Ammon's horn (tissue), 1 donor: ENCODE results near the gene IPO13.

Experiments used
- DNase-seq: peaks from one replicate; pipeline ENCODE4 v3.0.0-alpha.2; 2016; ENCODE audit warnings: low spot score

Gene IPO13, protein sequence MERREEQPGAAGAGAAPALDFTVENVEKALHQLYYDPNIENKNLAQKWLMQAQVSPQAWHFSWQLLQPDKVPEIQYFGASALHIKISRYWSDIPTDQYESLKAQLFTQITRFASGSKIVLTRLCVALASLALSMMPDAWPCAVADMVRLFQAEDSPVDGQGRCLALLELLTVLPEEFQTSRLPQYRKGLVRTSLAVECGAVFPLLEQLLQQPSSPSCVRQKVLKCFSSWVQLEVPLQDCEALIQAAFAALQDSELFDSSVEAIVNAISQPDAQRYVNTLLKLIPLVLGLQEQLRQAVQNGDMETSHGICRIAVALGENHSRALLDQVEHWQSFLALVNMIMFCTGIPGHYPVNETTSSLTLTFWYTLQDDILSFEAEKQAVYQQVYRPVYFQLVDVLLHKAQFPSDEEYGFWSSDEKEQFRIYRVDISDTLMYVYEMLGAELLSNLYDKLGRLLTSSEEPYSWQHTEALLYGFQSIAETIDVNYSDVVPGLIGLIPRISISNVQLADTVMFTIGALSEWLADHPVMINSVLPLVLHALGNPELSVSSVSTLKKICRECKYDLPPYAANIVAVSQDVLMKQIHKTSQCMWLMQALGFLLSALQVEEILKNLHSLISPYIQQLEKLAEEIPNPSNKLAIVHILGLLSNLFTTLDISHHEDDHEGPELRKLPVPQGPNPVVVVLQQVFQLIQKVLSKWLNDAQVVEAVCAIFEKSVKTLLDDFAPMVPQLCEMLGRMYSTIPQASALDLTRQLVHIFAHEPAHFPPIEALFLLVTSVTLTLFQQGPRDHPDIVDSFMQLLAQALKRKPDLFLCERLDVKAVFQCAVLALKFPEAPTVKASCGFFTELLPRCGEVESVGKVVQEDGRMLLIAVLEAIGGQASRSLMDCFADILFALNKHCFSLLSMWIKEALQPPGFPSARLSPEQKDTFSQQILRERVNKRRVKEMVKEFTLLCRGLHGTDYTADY

DNA sequence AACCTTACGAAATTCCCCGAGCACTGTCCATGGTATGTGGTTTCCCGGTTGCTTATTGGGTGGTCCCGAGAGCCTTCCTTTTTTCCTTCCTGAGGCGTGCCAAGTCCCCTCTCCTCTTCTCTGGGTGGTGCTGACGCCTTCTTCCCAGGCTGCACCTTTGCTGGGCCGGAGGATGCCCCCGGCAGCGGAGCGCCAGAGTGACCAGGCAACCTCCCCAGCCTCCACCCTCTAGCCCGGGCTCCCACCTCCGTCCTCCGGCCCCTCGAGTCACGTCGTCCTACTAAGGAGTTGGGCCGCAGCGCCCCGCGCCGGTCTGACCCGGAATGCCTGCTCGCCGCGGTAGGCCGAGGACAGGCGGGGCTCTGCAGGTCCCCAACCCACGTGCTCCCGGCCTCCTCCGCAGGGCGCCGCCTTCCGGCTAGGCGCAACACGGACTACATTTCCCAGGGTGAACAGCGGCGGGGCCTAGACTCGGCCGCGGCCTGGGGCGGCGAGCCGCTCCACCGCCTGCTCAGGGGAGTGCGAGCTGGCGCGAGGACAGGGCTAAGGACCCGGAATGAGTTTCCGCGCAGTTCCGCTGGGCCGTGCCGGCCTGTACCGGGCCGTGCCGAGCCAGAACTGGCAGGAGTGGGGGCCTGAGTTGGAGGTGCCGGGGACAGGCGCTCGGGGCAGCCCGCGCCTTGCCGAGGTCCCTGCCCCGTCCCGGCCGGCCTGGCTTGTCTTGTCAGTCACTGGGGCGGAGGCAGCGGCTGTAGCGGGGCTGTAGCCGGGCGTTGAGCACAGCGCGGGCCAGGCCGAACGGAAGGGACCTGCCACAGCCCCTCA, at the start of gene IPO13:
TSS of gene IPO13 (plus strand) at position 715 of the 825 bp plus-strand sequence. CDS start 651 bp downstream, outside the sequence.
- peak; percentile 98 for DNase-seq

DNA sequence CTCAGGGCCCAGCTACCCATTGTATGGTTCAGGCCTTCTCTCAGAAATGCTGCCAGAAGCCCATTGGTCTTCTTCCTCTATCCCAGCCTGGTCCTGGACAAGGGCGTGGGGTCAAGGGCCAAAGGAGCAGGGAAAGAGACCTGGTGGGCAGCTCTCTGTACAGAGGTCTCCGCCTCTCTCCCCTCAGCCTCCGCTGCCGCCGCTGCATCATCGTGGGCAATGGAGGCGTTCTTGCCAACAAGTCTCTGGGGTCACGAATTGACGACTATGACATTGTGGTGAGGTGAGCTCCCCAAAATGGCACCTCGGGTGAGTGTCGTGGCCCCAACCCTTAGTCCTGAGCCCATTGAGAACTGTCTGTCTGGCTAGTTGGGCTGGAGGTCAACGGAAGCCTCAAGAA, 47.8 kb upstream of the IPO13 start:
- DNase-seq, result no peak

DNA sequence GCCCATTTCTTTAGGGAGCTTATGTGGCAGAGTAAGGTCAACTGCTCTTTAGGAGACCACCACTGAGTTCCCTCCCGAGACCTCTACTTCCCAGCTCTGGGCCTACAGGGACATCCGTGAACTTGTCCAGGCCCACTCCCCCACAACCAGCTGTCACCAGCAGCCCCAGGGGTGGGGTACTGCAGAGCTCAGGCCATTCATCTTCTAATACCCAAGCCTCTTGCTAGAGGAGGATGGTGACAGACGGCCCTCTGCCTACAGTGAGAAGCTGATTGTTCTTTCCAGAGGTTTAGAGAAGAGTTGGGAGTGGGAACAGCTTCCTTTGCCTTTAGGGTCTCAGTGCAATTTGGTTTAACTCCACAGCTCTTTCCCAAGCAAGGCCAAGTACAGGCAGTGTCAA, 46.4 kb upstream of the IPO13 start:
- DNase-seq, result no peak

DNA sequence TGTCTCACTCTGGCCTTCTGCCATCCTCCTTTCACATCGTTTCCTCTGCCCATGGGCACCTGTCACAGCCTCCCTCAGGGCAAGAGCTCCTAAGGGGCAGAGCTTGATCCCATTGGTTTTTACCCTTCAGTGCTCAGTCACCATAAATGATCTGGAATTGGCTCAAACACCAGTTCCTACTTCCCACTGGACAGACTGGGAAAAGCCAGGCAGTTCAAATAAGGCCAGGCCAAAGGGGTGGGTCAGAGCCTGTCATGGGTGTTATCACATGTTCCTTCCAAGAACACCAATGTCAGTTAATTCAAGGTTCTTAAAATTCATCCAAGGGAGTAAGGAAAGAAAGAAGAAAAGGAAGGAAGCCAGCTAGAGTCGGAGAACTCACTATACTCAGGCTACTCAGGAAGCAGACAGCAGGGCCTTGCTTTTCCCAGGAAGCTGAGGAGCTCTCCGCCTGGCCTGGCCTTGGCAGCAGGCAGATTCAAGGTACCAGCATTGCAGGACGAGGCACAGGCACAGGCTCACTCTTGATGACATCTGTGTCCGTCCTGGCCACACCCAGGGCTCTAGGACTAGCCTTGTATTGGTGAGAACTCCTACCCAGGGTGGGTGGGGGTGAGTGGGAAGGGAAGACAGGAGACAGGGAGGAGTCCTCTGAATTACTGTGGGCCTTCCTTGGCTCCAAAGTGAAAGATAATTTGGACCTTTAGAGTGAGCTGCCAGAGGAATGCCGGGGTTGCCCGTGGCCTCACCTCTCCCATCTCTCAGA, 45.4 kb upstream of the IPO13 start:
- DNase-seq, result no peak

DNA sequence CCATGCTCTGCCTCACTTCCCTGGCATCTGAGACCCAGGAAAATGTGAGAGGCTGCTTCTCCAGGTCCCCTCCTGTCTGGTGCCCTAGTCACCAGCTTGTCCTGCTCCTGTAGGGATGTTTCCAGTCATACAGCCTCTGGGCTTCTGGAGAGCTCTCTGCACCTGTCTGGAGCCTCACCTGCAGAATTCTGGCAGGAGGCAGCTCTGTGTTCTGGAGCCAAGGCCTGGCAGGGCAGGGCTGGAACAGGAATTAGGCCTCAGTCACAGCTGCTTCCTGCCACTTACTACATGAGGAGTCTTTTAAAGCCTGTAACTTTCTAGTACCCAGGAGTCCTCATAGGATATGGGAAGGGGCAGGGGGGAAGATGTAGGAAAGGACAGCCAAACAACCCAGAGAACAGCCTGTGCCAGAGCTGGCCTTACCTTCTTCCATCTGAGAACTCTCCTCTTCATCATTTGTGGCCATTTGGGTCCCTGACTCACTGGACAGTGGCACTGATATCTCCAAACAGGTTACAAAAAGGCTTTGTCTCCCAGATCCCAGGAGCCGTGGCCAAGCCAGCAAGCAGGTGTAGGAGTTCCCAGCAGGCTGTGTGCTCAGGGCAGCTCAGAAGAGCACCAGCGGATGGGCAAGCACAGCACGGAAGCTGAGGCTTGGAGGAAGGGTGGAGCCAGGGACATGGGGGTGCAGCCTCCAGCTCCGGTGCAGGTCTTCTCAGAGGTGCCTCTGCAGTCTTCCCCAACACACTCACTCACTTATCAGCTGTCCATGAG, 44.5 kb upstream of the IPO13 start:
- no peak for DNase-seq

DNA sequence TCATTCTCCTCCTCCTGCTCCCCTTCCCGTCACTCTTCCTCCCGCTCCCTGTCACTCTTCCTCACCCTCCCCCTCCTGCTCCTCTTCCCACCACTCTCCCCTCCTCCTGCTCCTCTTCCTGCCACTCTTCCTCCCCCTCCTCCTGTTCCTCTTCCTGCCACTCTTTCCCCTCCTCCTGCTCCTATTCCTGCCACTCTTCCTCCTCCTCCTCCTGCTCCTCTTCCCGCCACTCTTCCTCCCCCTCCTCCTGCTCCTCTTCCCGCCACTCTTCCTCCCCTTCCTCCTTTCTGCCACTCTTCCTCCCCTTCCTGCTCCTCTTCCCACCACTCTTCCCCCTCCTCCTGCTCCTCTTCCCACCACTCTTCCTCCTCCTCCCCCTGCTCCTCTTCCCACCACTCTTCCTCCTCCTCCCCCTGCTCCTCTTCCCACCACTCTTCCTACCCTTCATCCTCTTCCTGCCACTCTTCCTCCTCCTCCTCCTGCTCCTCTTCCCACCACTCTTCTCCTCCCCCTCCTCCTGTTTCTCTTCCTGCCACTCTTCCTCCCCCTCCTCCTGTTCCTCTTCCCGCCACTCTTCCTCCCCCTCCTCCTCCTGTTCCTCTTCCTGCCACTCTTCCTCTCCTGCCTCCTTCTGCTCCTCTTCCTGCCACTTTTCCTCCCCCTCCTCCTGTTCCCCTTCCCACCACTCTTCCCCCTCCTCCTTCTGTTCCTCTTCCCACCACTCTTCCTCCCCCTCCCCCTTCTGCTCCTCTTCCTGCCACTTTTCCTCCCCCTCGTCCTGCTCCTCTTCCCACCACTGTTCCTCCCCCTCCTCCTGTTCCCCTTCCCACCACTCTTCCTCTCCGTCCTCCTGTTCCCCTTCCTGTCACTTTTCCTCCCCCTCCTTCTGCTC, 41.8 kb upstream of the IPO13 start:
- no peak for DNase-seq

DNA sequence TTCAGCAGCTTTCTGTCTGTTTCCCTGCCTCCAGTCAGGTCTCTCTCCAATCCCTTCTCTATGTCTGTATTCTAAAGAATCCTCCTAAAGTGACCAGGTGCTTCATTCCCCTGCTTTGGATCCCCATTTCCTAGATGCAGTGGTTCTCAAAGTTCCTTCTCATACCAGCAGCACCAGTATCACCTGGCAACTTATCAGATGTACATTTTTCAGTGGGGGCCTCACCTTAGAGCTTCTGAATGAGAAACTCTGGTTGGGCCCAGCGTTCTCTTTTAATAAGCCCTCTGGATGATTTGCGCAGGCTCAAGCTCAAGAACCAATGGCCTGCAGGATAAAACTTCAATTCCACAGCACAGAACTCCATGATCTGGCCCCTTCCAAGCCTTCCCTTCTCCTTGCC, 38.5 kb upstream of the IPO13 start:
- DNase-seq, result no peak

DNA sequence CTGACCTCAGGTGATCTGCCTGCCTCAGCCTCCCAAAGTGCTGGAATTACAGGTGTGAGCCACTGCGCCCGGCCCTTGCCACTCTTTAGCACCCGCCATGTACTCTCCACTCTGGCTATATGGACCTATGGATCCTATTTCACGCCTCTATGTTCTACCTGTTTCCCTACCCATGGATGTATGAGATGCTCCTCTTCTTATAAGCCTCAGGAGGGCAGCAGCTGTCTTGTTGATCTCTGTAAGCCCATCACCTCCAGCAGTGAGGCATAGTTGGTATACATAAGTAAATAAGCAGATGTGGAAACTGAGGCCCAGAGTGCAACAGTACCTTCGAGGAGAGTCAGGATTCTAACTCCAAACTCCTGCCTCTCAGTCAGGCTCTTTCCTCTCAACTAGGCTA, 37.9 kb upstream of the IPO13 start:
- DNase-seq, result no peak

DNA sequence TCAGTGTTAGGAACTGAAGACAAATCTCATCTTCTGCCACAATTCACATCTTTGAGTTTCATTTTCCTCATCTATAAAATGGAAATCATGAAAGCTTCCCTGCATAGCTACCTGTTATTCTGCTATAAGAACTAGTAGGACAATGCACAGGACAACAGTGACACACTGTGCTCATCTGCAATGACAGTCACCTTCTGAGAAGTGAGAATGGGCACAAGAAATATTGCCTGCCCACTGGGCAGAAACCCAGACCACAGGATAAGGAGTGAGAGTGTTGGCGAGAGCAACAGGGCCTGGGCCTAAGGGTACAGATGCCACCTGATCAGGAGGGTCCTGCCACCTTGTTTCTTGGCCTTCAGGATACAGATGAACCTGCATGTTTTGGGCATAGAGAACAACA, 36.4 kb upstream of the IPO13 start:
- no peak for DNase-seq

DNA sequence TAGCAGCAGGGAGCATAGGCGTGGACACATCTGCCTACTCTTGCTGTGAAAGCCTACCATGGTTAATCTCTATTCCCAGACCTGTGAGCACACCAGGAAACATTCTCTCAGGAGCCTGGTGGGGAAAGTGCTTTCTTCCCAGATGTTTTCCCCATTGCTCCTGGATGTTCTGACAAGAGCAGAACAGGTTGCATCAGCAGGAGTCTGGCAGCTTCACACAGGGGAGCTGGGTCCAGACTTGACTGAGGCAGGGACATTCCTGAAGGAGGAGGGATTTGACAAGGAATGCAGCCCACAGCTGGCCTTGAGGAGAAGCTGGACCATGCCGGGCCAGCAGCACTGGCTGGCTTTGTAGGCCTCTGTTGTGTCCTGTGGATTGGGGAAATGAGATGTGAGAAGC, 34.1 kb upstream of the IPO13 start:
- DNase-seq, result no peak

DNA sequence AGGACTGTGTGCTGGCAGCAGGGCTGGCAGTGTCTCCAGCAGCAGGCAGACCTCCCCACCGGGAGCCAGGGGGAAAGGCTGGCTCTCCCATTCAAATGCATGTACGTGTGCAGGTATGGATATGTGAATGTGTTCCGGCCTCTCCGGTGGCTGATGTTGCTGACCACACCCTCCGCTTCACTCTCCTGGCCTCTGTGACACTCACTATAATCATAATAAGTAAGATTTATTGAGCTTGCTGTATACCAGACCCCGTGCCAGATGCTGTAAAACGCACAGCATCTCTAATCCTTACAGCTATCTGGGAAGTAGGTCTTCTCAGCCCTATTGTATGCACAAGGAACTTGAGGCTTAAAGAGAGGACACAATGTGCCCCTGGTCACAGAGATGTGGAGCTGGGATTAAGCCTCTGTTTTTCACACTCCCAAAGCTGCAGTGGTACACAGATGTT, 33.7 kb upstream of the IPO13 start:
- DNase-seq, result no peak

DNA sequence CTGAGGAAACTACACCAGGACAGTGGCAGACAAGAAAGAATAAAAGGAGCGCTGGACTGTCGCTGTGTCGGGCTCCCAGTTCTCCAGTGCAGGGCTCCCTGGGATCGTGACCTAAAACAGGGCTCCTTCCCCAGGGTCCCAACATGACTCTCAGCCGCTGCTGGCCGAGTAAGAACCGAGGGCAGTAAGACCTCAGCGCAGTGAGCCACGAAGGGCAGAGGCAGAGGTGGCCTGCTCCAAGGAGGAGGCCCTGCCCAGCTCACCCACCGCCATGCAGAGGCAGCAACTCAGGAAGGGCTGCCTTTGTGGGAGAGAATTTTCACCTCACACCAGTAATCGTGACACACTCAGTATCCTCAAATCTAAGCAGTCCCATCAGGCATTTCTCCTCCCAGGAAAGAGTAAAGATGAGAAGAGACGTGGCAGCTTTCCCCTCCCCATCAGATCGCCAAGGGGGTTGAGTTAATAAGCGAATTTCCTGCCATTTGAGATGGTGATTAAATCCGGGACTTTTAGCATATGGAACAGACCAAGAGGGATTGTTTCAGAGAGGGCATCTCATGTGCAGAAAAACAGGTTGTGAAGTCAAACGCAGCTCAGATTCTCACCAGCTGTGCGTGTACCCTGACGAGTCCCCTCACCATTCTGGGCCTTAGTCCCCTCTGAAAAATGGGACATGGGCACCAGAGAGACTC, 32.9 kb upstream of the IPO13 start:
- no peak for DNase-seq

DNA sequence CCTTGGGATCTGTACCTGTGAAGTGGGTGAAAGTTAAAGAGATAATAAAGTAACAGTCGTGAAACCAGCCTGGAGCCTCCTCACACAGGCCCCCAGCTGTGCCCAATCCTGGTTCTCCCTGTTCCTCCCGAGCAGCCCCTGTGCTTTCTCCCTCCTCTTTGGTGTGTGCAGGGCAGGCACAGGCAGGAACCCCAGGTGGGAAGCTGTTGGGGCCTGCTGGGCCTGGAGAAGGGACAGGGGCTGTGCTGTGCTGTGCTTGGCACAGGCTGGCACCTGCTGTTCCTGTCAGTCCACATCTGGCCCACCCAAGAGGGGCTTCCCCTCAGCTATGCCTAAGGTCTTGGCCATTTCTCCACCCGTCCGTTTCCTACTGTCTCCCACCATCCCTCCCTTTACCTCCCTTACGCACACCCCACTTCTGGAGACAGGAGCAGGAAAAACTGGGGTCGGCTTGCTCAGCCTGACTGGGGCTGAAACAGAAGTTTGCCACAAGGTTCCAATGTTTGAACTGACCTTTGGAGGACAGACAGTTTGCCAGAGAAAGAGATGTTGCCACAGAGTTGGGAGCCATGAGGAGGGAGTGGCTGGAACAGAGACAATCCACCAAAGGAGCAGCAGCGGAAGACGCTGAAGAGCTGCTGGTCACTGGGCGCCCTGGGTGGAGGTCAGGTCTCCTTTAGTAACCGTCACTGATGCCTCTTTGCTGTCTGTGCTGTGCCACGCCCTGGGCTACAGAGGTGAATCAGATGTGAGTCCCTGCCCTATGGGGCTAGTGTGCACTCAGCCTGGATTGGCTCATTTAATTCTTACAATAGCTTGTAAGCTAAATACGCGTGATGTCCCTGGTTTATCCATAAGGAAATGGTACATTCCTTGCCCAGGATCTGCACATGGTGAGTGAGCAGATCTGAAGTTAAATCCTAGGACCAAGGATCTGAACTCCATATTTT, 31.9 kb upstream of the IPO13 start:
- DNase-seq, result no peak

DNA sequence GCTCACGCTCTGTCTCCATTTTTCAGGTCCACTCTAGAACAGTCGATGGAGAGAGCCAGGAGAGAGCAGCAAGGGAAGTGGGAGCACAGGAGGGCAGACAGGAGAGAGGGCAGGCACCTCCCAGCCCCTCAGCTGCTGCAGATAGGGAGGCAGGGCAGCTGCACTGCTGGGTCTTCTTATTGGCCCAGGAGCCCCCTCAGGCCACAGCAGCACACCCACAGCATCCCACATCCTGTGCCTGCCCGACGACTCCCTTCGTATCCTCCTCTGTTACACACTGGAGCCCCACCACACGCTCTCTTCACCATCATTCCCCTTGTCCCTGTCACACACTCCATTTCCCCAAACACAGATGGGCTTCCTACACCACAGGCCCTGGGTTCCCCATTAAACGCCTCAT, 26.8 kb upstream of the IPO13 start:
- no peak for DNase-seq

DNA sequence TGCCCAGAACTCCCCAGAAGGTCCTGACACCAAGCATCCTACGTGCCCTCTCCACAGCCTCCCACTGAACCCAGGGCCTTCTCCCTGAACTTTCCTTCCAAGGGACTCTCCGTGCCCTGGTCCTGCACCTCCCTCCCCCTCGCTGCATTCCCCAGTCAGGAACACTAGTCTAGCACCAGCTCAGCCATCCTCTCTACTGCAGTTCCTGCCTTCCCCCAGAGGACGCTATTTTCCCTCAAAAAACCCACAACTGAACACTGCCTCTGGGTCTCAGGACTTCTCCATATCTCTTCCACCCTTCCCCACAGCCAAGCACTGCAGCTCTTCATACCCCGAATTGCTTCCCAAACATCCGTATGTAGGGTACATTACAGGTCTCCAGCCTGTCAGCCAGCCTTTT, 25.7 kb upstream of the IPO13 start:
- DNase-seq, result no peak

DNA sequence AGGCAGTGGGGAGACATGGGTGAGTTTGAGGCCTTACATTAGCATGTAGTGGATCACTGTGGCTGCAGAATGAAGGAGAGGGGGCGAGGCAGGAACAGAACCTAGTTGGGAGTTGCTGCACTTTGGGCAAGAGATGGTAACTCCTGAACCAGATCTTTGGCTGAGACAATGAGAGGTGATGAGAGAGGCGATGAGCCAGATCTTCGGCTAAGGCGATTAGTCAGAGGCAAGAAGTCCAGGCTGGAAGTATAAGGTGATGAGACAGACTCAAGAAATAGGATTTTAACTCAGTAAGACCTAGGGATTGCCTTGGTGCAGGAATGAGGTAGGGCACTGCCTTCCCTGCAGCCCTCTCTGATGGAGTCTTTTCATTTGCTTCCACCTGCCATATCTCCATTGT, 22.2 kb upstream of the IPO13 start:
- DNase-seq, result no peak

DNA sequence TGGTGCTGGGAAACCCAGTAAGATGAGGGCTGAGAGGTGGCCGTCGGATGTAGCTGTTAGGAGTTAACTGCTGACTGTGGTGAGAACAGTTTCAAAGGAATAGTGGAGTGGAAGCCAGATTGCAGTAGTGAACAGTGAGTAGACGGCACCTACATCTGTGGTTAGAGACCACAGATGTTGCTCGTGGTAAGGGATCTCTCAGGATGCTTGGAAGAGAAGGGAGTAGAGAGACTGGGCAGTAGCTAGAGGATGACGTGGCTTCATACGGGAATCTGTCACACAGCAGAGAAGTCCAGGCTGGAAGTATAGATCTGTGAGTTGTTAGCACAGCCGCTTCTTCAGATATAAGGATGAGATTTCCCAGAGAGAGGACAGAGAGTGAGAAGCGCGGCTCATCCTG, 20.9 kb upstream of the IPO13 start:
- DNase-seq, result no peak
